Endometrium (tissue), 2 donors: ENCODE measurements around the gene SUMO4.
"Not testable (repeated sequence)": the region's sequence is repeated elsewhere in the genome, so short reads cannot be mapped to it uniquely, and the experiment has no call there.

ENCODE experiments used
- FAIRE-seq: peaks from 2 replicates; lab custom pipeline; 2012; peaks lifted over from hg19 to GRCh38; lab: Jason Lieb, UNC
- donor health status: control.
- donor health status: control.

Gene SUMO4

GRCh38 chr6:149431905-149432775 lies 32.1 kb downstream of the SUMO4 start:
- FAIRE-seq = no peak

GRCh38 chr6:149433405-149433804 lies 33.3 kb downstream of the SUMO4 start:
- FAIRE-seq = no peak

DNA sequence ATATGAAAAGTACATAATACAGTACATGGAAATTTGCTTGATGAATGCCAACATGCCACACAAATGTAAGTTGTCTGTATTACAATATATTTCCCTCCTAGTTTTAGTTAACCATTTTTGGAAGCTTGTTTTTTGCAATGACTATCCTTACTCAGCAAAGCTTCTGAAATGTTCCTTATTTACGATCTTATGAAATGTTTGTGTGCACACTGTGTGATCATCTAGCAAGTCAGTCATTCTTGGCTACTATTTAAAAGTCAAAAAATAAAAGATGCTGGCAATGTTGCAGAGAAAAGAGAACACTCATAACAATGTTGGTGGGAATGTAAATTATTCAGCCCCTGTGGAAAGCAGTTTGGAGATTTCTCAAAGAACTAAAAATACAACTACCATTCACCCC lies 33.8 kb downstream of the SUMO4 start:
- FAIRE-seq = no peak

- FAIRE-seq = no peak
Observed at GRCh38 chr6:149435919-149436586, 36.0 kb downstream of the SUMO4 start.

DNA sequence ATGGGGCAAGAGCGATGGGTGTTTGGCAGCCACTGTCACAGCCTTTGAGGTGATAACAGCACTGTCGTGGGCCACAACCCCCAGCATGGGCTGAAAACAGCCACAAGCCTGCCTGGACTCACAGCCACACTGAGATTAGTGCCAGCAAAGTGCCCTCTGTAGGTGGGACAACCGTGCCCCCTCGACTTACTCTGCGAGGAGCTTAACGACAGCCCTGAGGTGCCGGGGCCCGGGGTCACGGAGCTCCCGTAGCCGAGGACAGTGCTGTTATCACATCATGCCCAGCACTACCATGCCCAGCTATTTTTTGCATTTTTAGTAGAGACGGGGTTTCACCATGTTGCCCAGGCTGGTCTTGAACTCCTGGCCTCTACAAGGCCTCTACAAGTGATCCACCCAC lies 36.6 kb downstream of the SUMO4 start:
- FAIRE-seq = no peak

- FAIRE-seq = no peak
Observed at GRCh38 chr6:149437212-149437611, 37.1 kb downstream of the SUMO4 start.

- no peak for FAIRE-seq
Observed at GRCh38 chr6:149438855-149439254, 38.8 kb downstream of the SUMO4 start.

DNA sequence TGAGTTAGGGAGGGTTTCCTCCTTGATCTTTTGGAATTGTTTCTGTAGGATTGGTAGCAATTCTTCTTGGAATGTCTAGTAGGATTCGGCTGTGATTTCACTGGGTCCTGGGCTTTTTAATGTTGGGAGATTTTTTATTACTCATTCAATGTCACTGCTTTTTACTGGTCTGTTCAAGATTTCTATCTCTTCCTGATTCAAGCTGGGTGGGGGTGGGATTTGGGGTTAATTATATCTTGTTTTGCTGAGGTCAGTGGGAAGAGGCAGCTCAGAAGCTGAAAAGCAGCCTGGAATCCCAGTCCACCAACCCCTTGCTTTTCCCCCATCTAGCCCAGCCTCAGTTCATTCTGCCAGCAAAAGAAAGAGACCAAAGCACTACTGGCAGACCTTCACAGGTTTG lies 39.6 kb downstream of the SUMO4 start:
- FAIRE-seq = no peak

GRCh38 chr6:149440735-149441671 lies 40.9 kb downstream of the SUMO4 start:
- no peak for FAIRE-seq

GRCh38 chr6:149441740-149442139 lies 41.7 kb downstream of the SUMO4 start:
- FAIRE-seq = no peak

- no peak for FAIRE-seq
Observed at GRCh38 chr6:149443411-149444181, 43.5 kb downstream of the SUMO4 start.

- FAIRE-seq = not testable (repeated sequence)
Observed at GRCh38 chr6:149444360-149445094, 44.5 kb downstream of the SUMO4 start.

GRCh38 chr6:149445095-149445466 lies 45.0 kb downstream of the SUMO4 start:
- no peak for FAIRE-seq

- FAIRE-seq = no peak
Observed at GRCh38 chr6:149445573-149445972, 45.5 kb downstream of the SUMO4 start.

DNA sequence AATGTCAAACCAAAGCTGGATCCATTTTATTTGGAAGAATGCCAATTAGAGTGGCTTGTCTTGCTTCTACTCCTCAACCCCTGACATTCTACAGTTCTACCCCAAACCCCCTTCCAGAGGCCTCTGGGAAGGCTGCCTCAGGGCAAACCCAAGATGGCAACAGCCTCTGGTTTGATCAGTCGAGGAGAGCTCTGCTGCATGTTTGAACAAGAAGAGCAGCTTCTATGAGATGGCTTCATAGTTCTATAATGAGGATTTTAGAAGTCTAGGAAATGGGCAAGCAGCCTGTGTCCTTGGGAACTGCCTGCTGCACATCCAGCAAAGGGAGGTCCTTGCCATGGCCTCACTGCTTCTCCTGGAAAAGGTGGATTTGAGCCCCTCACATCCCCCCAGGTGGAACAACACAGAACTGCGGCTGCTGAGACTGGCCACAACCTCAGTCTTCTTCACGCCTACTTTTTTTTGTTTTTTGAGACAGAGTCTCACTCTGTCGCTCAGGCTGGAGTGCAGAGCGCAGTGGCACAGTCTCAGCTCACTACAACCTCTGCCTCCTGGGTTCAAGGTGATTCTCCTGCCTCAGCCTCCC lies 46.8 kb downstream of the SUMO4 start:
- no peak for FAIRE-seq

DNA sequence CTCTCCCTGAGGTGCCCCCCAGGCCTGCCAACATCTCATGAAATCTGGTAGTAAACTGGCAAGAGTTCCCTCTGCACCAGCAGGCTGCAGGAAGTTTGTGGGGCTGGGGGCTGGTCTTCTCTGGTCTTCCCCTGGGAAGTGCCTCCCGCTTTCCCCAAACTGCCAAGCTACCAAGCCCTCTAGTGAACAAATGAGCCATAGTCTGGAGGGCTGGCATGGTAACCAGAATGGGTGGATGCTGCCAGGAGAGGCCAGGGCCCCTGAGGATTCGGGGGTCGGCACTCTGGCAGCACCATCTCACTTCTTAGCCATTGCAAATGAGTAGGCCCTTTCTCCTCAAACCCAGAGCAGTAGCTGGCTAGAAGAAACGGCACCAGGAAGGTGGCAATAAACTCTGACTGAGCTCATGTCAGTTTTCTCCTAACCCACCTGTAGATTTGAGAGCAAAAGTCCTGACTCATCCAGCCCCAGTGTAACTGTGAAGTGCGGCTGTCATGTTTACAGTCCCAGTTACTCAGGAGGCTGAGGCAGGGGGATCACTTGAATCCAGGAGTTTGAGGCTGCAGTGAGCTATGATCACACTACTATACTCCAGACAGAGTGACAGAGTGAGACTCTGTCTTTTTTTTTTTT lies 48.9 kb downstream of the SUMO4 start:
- FAIRE-seq = no peak

GRCh38 chr6:149449831-149450678 lies 50.0 kb downstream of the SUMO4 start:
- no peak for FAIRE-seq
